Activated T-cell treated with anti-CD3 and anti-CD28 coated beads, Interleukin-2, amount 50 U/mL, for 48 hours (primary cell): ENCODE measurements around the gene FAM24A.
A peak's percentile ranks its signal among the peaks of the same experiment; 100 is the strongest.
"Not testable (repeated sequence)": the region's sequence is repeated elsewhere in the genome, so short reads cannot be mapped to it uniquely, and the experiment has no call there.

Source experiments
- DNase-seq, 2 experiments: peaks; one replicate each; pipeline ENCODE4 v3.0.0-alpha.2; 2020

FAM24A gene

GRCh38 chr10:122910310-122910709 is at the start of gene FAM24A:
Gene FAM24A, plus strand, starts transcription at chr10:122910610. Its CDS starts 1,025 bp downstream, at chr10:122911635.
- DNase-seq: no peak

GRCh38 chr10:122861711-122862161 is 48.7 kb upstream of the FAM24A start:
- DNase-seq: no peak

- DNase-seq: no peak
Observed at GRCh38 chr10:122863216-122864193, 46.9 kb upstream of the FAM24A start.

GRCh38 chr10:122864194-122864592 is 46.2 kb upstream of the FAM24A start:
- no peak for DNase-seq

GRCh38 chr10:122864901-122865300 is 45.5 kb upstream of the FAM24A start:
- no peak for DNase-seq

- not testable (repeated sequence) for DNase-seq
Observed at GRCh38 chr10:122866757-122867482, 43.5 kb upstream of the FAM24A start.

- DNase-seq: not testable (repeated sequence)
Observed at GRCh38 chr10:122868768-122869167, 41.6 kb upstream of the FAM24A start.

GRCh38 chr10:122871947-122872346 is 38.5 kb upstream of the FAM24A start:
- not testable (repeated sequence) for DNase-seq

- DNase-seq: no peak
Observed at GRCh38 chr10:122875843-122876466, 34.5 kb upstream of the FAM24A start.

GRCh38 chr10:122876467-122876855 is 33.9 kb upstream of the FAM24A start:
- no peak for DNase-seq

GRCh38 chr10:122877264-122877663 is 33.1 kb upstream of the FAM24A start:
- DNase-seq: no peak

GRCh38 chr10:122878799-122879338 is 31.5 kb upstream of the FAM24A start:
- DNase-seq: no peak

GRCh38 chr10:122879339-122880273 is 30.8 kb upstream of the FAM24A start, which contains the start of gene FAM24B:
Gene FAM24B, minus strand, starts transcription at chr10:122879581. Its CDS starts 29,066 bp downstream, at chr10:122850515.
- DNase-seq: peak; percentile 93 to 94

GRCh38 chr10:122882766-122883165 is 27.6 kb upstream of the FAM24A start:
- no peak for DNase-seq

- no peak for DNase-seq
Observed at GRCh38 chr10:122884166-122884565, 26.2 kb upstream of the FAM24A start.

- DNase-seq: no peak
Observed at GRCh38 chr10:122894261-122894944, 16.0 kb upstream of the FAM24A start.

- not testable (repeated sequence) for DNase-seq
Observed at GRCh38 chr10:122903861-122904260, 6.5 kb upstream of the FAM24A start.

- peak; percentile 66 to 75 for DNase-seq
Observed at GRCh38 chr10:122911889-122912484, 1.6 kb downstream of the FAM24A start.

- no peak for DNase-seq
Observed at GRCh38 chr10:122915700-122916099, 5.3 kb downstream of the FAM24A start.

- no peak for DNase-seq
Observed at GRCh38 chr10:122930140-122930539, 19.7 kb downstream of the FAM24A start.
